OCI-LY3 (cell line): ENCODE results near the gene THY1.

Experiments used
- H2AFZ ChIP-seq: fragments of 200-600, 300-600 bp; shearing (Covaris generic); 2 replicates; pipeline ENCODE4 v1.6.0; 2014; ENCODE audit warnings: antibody characterized with exemption, low read depth, low read length
- H3K27ac ChIP-seq: fragments of 200-600, 300-600 bp; sonication (generic); 2 replicates; pipeline ENCODE4 v1.5.1; 2014; ENCODE audit warnings: mild to moderate bottlenecking, low read length, moderate library complexity, mixed read lengths
- H3K27me3 ChIP-seq: fragments of 200-600, 300-600 bp; sonication (generic); 2 replicates; pipeline ENCODE4 v1.6.1; 2014; ENCODE audit warnings: low read depth, low read length, mixed read lengths
- H3K36me3 ChIP-seq: fragments of 200-600, 300-600 bp; sonication (generic); replicated peaks from 2 replicates; pipeline ENCODE3; 2014; ENCODE audit warnings: low read depth, low read length, mixed read lengths
- H3K4me1 ChIP-seq: fragments of 300-600, 200-600 bp; sonication (generic); 2 replicates; pipeline ENCODE4 v1.6.1; 2014; ENCODE audit warnings: low read length, mixed read lengths
- H3K4me2 ChIP-seq: fragments of 200-600, 300-600 bp; sonication (generic); 2 replicates; pipeline ENCODE4 v1.6.1; 2014; ENCODE audit warnings: low read length, mixed read lengths
- H3K4me3 ChIP-seq: fragments of 300-600, 200-600 bp; sonication (generic); 2 replicates; pipeline ENCODE4 v1.5.1; 2014; ENCODE audit warnings: antibody characterized with exemption, mild to moderate bottlenecking, low read length, moderate library complexity
- H3K79me2 ChIP-seq: fragments of 300-600, 200-600 bp; shearing (Covaris generic); 2 replicates; pipeline ENCODE4 v1.6.1; 2014; ENCODE audit warnings: mild to moderate bottlenecking, low read length, mixed read lengths
- H3K9ac ChIP-seq: fragments of 300-600, 200-600 bp; shearing (Covaris generic); 2 replicates; pipeline ENCODE4 v1.6.0; 2014; ENCODE audit warnings: mild to moderate bottlenecking, low read length, moderate library complexity
- H3K9me3 ChIP-seq: fragments of 200-600, 300-600 bp; shearing (Covaris generic); 2 replicates; pipeline ENCODE4 v1.6.1; 2014; ENCODE audit warnings: low read length, mixed read lengths; ENCODE audit not compliant: insufficient read depth
- H4K20me1 ChIP-seq: fragments of 200-600, 300-600 bp; sonication (generic); 2 replicates; pipeline ENCODE4 v1.6.1; 2016; ENCODE audit warnings: low read length, mixed read lengths; ENCODE audit not compliant: insufficient read depth
- EZH2phosphoT487 ChIP-seq: fragments of 200-600 bp; shearing (Covaris generic); IDR thresholded peaks from 2 replicates; pipeline ENCODE4 v1.6.1; 2018; ENCODE audit warnings: antibody characterized with exemption, mixed run types, low read depth
- TF ChIP-seq, protein P1 (sequence below): fragments of 200-600, 300-600 bp; sonication (generic); IDR thresholded peaks from 2 replicates; pipeline ENCODE4 v1.5.1; 2014; ENCODE audit warnings: antibody characterized with exemption, low read length, low read depth

Gene THY1

GRCh38 chr11:119424276-119424675 is 1.3 kb upstream of the THY1 start:
- H3K4me3 ChIP-seq, result no peak overlapping the region
- H3K9me3 ChIP-seq, result 0 out of 2 replicates have a peak, but pooled peaks cover 3% of the 10 kb centered on the region
- no peaks in the 10 kb centered on the region for H3K27me3 ChIP-seq
- no peaks in the 10 kb centered on the region for H3K79me2 ChIP-seq
- no peaks in the 10 kb centered on the region for H4K20me1 ChIP-seq
- no peaks in the 10 kb centered on the region for H3K36me3 ChIP-seq
- H3K27ac ChIP-seq, result no peak overlapping the region
- H3K4me2 ChIP-seq, result no peak overlapping the region
- TF ChIP-seq, protein P1, sequence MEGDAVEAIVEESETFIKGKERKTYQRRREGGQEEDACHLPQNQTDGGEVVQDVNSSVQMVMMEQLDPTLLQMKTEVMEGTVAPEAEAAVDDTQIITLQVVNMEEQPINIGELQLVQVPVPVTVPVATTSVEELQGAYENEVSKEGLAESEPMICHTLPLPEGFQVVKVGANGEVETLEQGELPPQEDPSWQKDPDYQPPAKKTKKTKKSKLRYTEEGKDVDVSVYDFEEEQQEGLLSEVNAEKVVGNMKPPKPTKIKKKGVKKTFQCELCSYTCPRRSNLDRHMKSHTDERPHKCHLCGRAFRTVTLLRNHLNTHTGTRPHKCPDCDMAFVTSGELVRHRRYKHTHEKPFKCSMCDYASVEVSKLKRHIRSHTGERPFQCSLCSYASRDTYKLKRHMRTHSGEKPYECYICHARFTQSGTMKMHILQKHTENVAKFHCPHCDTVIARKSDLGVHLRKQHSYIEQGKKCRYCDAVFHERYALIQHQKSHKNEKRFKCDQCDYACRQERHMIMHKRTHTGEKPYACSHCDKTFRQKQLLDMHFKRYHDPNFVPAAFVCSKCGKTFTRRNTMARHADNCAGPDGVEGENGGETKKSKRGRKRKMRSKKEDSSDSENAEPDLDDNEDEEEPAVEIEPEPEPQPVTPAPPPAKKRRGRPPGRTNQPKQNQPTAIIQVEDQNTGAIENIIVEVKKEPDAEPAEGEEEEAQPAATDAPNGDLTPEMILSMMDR, result no peak
- TF ChIP-seq EZH2phosphoT487, result no peak
- H3K9ac ChIP-seq, result no peak overlapping the region
- H3K4me1 ChIP-seq, result peaks cover 3% of the 10 kb centered on the region; the same call in 1 of the 2 replicates
- no peak overlapping the region for H2AFZ ChIP-seq

GRCh38 chr11:119423509-119424254 is 710 bp upstream of the THY1 start:
- no peak overlapping the region for H3K4me3 ChIP-seq

DNA sequence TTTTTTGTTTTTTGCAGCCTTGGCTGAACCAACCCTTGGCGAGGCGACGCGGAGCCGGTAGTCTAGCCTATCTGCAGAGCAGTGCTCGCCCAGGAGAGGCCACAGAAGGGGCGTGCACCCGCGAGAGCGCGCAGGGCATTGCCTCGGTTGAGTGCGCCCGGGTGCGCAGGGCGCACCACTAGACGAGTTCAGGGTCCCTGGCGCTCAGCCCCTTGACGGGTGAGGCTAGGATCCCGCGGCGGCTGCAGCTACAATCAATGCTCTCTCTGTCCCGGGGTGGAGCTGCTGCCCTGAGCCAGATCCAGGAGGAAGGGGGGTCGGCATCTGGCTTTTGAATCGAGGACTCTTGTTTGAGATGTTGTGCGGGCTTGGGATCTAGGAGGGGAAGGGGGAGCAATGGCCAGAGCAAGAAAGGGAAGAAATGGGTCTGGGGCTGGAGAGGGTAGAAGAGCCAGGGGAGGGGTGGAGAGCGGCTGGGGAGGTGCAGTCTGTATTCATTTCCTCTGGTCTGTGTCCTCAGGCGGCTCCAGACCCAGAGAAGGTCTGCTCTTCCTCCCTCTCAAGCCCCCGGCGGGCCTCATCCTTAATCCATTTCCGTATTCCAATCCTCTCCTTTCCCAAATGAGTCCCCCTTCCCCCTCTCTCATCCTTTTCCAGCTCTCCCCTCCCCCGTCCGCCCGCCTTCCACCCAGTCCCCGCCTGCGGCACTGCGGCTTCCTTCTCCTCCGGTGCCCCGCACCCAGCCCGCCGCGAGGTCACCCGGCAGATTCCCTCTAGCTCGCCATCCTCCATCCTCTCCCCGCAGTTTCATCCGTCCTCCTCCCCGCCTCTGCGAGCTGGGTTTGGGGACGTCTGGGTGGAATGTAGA is 797 bp downstream of the THY1 start:
- H3K27me3 ChIP-seq, result no peaks in the 10 kb centered on the region
- H3K4me1 ChIP-seq, result peaks cover 3% of the 10 kb centered on the region; the same call in 1 of the 2 replicates
- no peak overlapping the region for H3K4me3 ChIP-seq
- H3K4me2 ChIP-seq, result no peak overlapping the region
- H3K27ac ChIP-seq, result no peak overlapping the region
- H3K9ac ChIP-seq, result no peak overlapping the region
- TF ChIP-seq, protein P1, result no peak
- TF ChIP-seq EZH2phosphoT487, result no peak
- H2AFZ ChIP-seq, result no peak overlapping the region
- no peaks in the 10 kb centered on the region for H4K20me1 ChIP-seq
- no peaks in the 10 kb centered on the region for H3K36me3 ChIP-seq
- H3K9me3 ChIP-seq, result no peaks in the 10 kb centered on the region
- H3K79me2 ChIP-seq, result no peaks in the 10 kb centered on the region

More at GRCh38 chr11:119423509-119424254, 710 bp upstream of the THY1 start:
- H3K27me3 ChIP-seq, result no peaks in the 10 kb centered on the region
- H3K36me3 ChIP-seq, result no peaks in the 10 kb centered on the region
- H3K9me3 ChIP-seq, result no peaks in the 10 kb centered on the region
- H3K79me2 ChIP-seq, result no peaks in the 10 kb centered on the region
- peaks cover 3% of the 10 kb centered on the region; the same call in 1 of the 2 replicates for H3K4me1 ChIP-seq
- H4K20me1 ChIP-seq, result no peaks in the 10 kb centered on the region
- no peak overlapping the region for H3K27ac ChIP-seq
- no peak overlapping the region for H3K9ac ChIP-seq
- TF ChIP-seq EZH2phosphoT487, result no peak
- TF ChIP-seq, protein P1, result no peak
- H3K4me2 ChIP-seq, result no peak overlapping the region
- no peak overlapping the region for H2AFZ ChIP-seq

DNA sequence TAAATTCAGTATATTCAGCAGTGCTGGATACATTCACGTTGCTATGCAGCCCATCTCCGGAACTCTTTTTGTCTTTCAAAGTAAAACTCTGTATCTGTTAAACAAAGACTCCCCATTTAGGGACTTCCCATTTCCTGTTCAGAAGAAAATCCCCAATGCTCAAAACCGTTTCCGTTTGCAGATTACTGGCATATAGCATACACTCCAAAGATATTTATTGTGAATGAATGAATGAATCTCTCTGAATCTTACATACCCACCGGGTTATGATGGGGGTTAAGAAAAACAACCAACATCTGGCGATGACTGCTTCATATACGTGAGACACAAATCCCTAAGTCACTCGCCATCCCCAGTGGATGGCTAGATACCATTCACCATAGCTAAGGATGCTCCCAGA is 1.6 kb downstream of the THY1 start:
- TF ChIP-seq, protein P1, result no peak
- no peak for TF ChIP-seq EZH2phosphoT487
- no peaks in the 10 kb centered on the region for H3K27me3 ChIP-seq
- H3K4me3 ChIP-seq, result no peak overlapping the region
- H2AFZ ChIP-seq, result no peak overlapping the region
- H3K4me2 ChIP-seq, result no peak overlapping the region
- H3K79me2 ChIP-seq, result no peaks in the 10 kb centered on the region
- no peak overlapping the region for H3K9ac ChIP-seq
- H3K9me3 ChIP-seq, result no peaks in the 10 kb centered on the region
- peaks cover 3% of the 10 kb centered on the region; the same call in 1 of the 2 replicates for H3K4me1 ChIP-seq
- H3K27ac ChIP-seq, result no peak overlapping the region
- H3K36me3 ChIP-seq, result no peaks in the 10 kb centered on the region
- no peaks in the 10 kb centered on the region for H4K20me1 ChIP-seq
